D721Med (cell line): ENCODE data around the gene NRXN2.
"Not testable (repeated sequence)": the region's sequence is repeated elsewhere in the genome, so short reads cannot be mapped to it uniquely, and the experiment has no call there.

Experiments used
- DNase-seq: peaks from one replicate; pipeline ENCODE4 v3.0.0; 2011; ENCODE audit warnings: low spot score; ENCODE audit not compliant: insufficient read length
- FAIRE-seq: peaks from 2 replicates; lab custom pipeline; 2011; peaks lifted over from hg19 to GRCh38; lab: Jason Lieb, UNC
- TF ChIP-seq, protein P1 (sequence below): IDR thresholded peaks from 2 replicates; pipeline ENCODE4 v1.5.1; 2012; ENCODE audit warnings: mild to moderate bottlenecking, control low read depth; ENCODE audit not compliant: insufficient read depth; ENCODE audit errors: missing control alignments

The NRXN2 gene

DNA sequence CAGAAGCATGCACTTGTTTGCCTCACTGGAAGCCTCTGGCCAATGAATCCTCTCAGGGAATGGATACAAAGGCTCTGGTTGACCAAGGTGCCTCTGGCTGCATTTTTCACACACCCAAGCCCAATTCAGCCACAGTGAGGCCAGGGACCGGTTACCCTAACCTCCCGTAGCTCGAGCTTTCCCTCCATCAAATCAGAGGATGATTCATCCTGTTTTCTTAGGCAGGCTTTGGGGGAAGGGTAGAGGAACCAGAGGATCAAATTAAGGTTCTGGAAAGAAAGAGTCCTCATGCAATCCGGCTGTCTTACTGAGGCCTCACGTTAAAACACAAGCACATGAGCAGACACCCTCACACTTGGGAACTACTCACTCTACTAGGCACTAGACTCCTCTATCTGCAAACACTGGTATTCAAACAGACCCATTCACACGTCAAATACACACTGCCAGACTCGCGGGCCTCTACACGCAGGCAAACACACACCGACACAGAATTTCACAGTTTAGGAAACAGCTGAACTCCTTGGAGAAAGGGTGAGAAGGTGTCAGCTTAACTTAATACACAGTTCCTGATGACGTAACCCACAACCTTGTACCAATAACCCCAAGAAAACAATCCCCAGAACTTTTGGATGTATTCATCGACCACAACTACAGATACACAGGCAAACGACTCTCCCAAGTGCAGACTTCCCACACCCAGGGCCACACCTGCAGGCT, 12.4 kb downstream of the NRXN2 start:
- TF ChIP-seq, protein P1, sequence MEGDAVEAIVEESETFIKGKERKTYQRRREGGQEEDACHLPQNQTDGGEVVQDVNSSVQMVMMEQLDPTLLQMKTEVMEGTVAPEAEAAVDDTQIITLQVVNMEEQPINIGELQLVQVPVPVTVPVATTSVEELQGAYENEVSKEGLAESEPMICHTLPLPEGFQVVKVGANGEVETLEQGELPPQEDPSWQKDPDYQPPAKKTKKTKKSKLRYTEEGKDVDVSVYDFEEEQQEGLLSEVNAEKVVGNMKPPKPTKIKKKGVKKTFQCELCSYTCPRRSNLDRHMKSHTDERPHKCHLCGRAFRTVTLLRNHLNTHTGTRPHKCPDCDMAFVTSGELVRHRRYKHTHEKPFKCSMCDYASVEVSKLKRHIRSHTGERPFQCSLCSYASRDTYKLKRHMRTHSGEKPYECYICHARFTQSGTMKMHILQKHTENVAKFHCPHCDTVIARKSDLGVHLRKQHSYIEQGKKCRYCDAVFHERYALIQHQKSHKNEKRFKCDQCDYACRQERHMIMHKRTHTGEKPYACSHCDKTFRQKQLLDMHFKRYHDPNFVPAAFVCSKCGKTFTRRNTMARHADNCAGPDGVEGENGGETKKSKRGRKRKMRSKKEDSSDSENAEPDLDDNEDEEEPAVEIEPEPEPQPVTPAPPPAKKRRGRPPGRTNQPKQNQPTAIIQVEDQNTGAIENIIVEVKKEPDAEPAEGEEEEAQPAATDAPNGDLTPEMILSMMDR, result no peak
- FAIRE-seq (no peak), DNase-seq (no peak)

DNA sequence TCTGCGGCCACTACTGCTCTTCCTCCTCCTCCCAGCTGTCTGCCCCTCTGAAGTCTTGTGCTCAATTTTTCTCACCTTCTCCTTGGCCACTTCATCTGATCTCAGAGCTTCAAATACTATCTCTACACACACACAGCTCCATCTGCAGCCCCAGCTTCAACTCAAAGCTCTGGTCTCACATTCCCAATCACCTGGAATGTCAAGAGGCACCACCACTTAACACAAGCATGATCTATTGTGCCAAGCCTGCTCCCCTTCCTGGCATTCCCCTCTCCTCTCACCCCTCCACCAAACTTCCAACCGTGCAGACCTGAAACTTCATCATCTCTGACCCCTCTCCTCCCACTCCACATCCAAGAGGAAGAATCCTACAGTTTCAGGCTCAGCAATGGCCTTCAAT, 17.5 kb downstream of the NRXN2 start:
- FAIRE-seq, result no peak
- TF ChIP-seq, protein P1, result no peak
- DNase-seq, result no peak

GRCh38 chr11:64703048-64703447, 19.9 kb downstream of the NRXN2 start:
- FAIRE-seq, result no peak
- TF ChIP-seq, protein P1, result no peak
- DNase-seq, result no peak

DNA sequence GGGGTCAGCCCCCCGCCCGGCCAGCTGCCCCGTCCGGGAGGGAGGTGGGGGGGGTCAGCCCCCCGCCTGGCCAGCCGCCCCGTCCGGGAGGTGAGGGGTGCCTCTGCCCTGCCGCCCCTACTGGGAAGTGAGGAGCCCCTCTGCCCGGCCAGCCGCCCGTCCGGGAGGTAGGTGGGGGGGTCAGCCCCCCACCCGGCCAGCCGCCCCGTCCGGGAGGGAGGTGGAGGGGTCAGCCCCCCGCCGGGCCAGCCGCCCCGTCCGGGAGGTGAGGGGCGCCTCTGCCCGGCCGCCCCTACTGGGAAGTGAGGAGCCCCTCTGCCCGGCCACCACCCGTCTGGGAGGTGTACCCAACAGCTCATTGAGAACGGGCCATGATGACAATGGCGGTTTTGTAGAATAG, 21.0 kb downstream of the NRXN2 start:
- not testable (repeated sequence) for FAIRE-seq, DNase-seq

- no peak for DNase-seq
- TF ChIP-seq, protein P1, result no peak
- no peak for FAIRE-seq
Measured at GRCh38 chr11:64698427-64698826, 24.6 kb downstream of the NRXN2 start.

- FAIRE-seq, result no peak
- DNase-seq, result no peak
- TF ChIP-seq, protein P1, result no peak
Measured at GRCh38 chr11:64697663-64698375, 25.2 kb downstream of the NRXN2 start.

DNA sequence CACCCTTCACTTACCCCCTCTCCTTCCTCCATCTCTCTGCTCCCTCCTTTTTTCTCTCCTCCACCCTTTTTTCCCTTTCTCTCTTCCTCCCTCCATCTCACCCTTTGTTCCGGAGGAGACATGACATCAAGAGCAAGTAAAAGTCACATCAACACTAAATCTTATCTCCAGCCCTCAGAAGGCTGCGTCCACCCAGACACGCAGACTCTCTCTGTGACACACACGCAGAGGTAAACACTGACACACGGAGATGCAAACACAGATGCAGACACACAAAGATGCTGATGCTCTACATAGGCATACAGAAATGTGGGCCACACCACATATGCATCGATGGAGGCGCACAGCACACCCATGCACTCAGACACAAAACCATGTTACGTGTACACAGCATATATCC, 27.0 kb downstream of the NRXN2 start:
- FAIRE-seq, result no peak
- DNase-seq, result no peak
- TF ChIP-seq, protein P1, result no peak
